MG63 (cell line): Measurements from ENCODE around the gene PCDH18. TPM values are rescaled to one million over a fixed set of nuclear protein-coding genes. Genes with fewer than 3 reads are reported as not detected.
A peak's percentile ranks its signal among the peaks of the same experiment; 100 is the strongest.
"Not testable (repeated sequence)": the region's sequence is repeated elsewhere in the genome, so short reads cannot be mapped to it uniquely, and the experiment has no call there.

Experiments used
- DNase-seq: peaks from one replicate; pipeline ENCODE4 v3.0.0-alpha.2; 2020
- H3K27me3 ChIP-seq: fragments of 250-450 bp; sonication (Bioruptor Pico); 2 replicates; pipeline ENCODE4 v1.5.1; 2020; ENCODE audit warnings: mild to moderate bottlenecking, moderate library complexity
- H3K36me3 ChIP-seq: fragments of 250-450 bp; sonication (Bioruptor Pico); 2 replicates; pipeline ENCODE4 v1.5.1; 2020; ENCODE audit warnings: mild to moderate bottlenecking, moderate library complexity
- H3K4me3 ChIP-seq: fragments of 250-450 bp; sonication (Bioruptor Pico); 2 replicates; pipeline ENCODE4 v1.5.1; 2020; ENCODE audit warnings: mild to moderate bottlenecking, moderate library complexity
- H3K9me3 ChIP-seq: fragments of 250-450 bp; sonication (Bioruptor Pico); 2 replicates; pipeline ENCODE4 v1.5.1; 2020; ENCODE audit warnings: mild to moderate bottlenecking, moderate library complexity
- total RNA-seq: library from RNA; depleted of rRNA; stranded (reverse); fragments of >200 nt; shearing (Covaris generic); gene quantifications from 2 replicates; pipeline ENCODE4 v1.2.3, GENCODE V29; 2014; ENCODE audit warnings: low replicate concordance

Gene PCDH18
- total RNA-seq, 1 experiment from 2014 or later, result 22.1 TPM

DNA sequence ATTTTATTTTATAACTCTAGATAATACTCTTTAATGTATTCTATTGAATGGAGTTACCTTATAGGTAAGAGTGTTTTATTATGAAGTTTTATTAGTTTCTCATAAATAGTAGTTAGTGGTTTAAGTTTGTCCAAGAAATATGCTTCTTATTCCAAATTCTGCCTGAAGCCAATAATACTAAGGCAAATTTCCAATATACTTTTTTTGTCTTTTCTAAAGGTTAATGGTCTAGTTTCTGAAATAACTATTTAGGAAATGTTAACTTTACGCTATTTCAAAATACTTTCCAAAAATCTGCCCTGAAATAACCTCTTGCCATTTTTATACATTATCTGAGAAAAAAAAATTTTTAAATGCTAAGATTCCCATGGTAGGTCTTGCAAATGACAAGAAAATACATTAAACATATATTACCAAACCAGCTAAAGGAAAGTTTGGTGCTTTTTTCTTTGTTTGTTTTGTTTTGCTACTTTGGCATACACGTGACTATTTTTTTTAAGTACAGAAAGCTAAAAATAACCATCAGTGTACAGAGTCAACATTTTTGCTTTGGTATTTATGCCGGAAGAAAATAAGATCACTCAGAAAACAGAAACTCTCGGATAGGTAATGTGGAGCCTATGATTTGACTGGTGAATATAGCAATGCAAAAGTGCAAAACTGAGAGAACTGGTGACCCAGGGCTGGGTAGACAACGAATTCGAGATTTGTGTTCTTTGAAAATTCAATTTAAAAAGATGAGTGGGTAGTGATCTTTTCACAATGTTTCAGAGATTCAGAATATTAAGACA lies 29.8 kb downstream of the PCDH18 start:
- Histone ChIP-seq H3K27me3 (no peaks in the 10 kb centered on the region), H3K9me3 (no peaks in the 10 kb centered on the region), H3K4me3 (no peak overlapping the region), H3K36me3 (no peaks in the 10 kb centered on the region)
- DNase-seq, result no peak

DNA sequence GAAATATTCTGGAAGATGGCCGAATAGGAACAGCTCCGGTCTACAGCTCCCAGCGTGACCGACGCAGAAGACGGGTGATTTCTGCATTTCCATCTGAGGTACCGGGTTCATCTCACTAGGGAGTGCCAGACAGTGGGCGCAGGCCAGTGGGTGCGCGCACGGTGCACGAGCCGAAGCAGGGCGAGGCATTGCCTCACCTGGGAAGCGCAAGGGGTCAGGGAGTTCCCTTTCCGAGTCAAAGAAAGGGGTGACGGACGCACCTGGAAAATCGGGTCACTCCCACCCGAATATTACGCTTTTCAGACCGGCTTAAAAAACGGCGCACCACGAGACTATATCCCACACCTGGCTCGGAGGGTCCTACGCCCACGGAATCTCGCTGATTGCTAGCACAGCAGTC lies 36.0 kb downstream of the PCDH18 start:
- not testable (repeated sequence) for H3K27me3 ChIP-seq, DNase-seq, H3K9me3 ChIP-seq, H3K4me3 ChIP-seq, H3K36me3 ChIP-seq

DNA sequence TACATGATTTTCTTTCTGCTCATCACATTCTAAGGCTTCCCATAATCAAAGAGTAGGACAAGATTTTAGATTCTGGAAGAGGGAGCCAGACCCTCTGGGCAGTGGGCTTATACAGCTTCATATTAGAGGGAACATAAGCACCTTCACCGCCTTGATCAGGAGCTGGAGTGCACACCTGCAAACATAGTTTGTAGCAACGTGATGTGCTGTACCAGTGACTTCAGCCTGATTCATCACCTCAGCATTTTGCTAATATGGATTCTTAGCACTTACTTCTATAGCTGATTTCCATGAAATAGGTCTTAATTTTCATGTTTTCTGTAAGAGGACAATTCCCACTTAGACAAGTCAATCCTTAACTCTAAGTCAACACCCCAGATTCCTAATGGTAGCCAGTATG lies 36.7 kb downstream of the PCDH18 start:
- Histone ChIP-seq H3K9me3 (no peaks in the 10 kb centered on the region), H3K36me3 (no peaks in the 10 kb centered on the region), H3K4me3 (no peak overlapping the region), H3K27me3 (no peaks in the 10 kb centered on the region)
- DNase-seq, result no peak

DNA sequence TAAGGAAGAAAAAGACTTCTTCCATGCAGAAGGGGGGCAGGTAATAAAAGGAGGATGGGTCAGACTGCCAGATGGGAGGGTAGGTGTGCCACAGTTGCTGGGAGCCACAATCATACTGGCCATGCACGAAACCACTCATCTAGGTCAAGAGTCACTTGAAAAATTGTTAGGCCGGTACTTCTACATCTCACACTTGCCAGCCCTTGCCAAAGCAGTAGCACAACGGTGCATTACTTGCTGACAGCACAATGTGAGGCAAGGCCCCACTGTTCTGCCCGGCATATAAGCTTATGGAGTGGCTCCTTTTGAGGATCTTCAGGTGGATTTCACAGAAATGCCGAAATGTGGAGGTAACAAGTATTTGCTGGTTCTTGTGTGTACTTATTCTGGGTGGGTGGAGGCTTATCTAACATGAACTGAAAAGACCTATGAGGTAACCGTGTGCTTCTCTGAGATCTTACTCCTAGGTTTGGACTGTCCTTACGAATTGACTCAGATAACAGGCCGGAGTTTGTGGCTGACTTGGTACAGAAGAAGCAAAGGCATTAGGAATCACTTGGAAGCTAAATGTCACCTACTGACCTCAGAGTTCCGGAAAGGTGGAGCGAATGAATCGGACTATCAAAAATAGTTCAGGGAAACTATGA lies 48.9 kb downstream of the PCDH18 start:
- not testable (repeated sequence) for H3K9me3 ChIP-seq, H3K4me3 ChIP-seq, DNase-seq, H3K36me3 ChIP-seq, H3K27me3 ChIP-seq

DNA sequence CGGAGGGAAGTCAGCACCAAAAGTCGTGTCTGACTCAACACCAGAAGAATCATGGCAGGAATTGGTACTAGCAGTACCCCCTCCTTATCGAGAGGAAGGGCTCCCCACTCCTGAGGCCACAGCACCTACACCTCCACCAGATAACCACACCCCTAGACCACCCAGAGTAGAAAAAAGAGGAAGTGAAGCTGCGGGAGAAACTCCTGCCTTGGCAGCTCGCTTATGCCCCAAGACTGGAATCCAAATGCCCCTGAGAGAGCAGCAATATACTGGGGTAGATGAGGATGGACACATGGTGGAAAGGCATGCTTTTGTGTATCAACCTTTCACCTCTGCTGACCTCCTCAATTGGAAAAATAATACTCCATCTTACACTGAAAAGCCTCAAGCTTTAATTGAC lies 52.6 kb downstream of the PCDH18 start:
- H3K27me3 ChIP-seq, H3K4me3 ChIP-seq, H3K9me3 ChIP-seq, DNase-seq, H3K36me3 ChIP-seq: not testable (repeated sequence)

DNA sequence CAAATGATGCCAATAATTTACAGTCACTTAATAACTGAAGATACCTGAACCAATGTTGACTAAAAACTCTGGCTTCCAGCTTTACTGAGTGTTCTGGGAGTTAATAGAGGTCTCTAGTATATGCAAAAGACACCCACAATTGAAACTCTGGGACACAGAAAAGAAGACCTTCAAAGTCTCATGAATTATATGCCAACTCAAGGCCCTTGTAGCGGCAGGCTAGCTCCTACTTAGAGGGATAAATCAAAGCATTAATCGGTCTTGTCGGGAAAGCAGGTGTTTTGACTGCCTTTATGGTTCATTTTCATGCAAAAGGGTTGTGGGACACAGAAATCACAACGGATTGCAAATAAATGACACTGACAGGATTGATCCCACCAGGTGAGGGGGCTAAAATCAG lies 55.9 kb downstream of the PCDH18 start:
- H3K4me3 ChIP-seq, result no peak overlapping the region
- H3K9me3 ChIP-seq, result no peaks in the 10 kb centered on the region

DNA sequence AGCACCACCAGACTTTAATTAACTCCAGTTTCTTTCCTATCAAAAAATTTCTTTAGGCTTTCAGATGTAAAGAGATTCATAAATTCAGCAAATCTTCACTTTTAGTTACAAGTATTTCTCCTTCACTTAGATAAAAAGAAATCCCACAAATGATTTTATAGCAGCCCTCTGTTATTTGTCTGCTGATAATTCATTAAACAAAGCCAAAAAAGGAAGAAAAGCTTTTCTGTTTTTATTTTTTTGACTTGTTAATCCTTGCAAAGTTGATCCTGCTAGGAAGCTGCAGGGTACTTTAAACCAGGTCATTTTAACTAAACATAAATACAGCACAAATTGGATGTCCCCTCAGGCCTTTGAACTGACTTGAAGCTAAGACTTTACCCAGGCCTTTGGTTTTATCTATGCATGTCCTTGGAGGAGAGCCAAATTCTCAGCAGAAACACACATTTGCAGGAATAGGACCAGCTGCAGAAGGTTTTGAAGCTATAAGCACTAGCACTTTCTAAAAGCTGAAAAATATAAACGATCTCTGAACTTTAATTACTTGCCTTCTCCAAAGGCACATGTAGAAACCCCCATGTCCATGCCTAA lies 57.5 kb downstream of the PCDH18 start:
- no peak overlapping the region for H3K4me3 ChIP-seq
- no peaks in the 10 kb centered on the region for H3K9me3 ChIP-seq
- no peak for DNase-seq
- no peaks in the 10 kb centered on the region for H3K27me3 ChIP-seq
- no peaks in the 10 kb centered on the region for H3K36me3 ChIP-seq

More for the DNA sequence above, 55.9 kb downstream of the PCDH18 start:
- H3K36me3 ChIP-seq, result no peaks in the 10 kb centered on the region
- no peaks in the 10 kb centered on the region for H3K27me3 ChIP-seq
- no peak for DNase-seq

DNA sequence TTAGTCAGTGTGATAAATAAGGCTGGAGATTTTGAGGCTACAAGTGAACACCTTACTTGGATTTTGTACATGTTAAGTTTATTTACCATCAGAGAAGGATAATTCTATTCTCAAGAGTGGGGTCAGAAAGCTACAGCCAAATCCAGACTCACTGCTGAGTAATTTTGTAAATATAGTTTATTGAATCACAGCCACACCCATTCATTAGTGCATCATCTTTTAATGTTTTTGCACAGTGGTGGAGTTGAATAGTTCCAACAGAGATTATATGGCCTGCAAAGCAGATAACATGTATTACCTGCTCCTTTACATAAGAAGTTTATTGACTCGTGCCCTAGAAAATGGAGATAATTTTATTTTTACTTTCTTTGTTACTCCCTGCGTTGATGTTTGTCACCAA lies 60.4 kb downstream of the PCDH18 start:
- no peak overlapping the region for H3K4me3 ChIP-seq
- no peaks in the 10 kb centered on the region for H3K36me3 ChIP-seq
- no peaks in the 10 kb centered on the region for H3K27me3 ChIP-seq
- no peaks in the 10 kb centered on the region for H3K9me3 ChIP-seq
- peak; percentile 0 for DNase-seq

DNA sequence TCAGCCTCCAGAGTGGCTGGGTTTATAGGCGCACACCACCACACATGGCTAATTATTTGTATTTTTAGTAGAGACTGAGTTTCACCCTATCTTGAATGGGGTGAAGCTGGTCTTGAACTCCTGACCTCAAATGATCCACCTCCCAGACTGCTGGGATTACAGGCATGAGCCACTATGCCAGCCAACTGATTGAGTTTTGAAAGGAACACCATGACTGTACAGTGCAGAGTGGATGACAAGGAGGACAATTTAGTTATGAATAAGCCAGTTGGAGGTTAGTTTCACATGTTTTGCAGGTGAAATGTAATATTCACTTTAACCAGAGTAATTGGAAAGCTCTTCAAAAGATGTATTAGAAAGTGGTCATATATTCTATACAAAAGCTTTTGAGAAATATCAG lies 60.8 kb downstream of the PCDH18 start:
- Histone ChIP-seq H3K36me3 (no peaks in the 10 kb centered on the region), H3K27me3 (no peaks in the 10 kb centered on the region), H3K4me3 (no peak overlapping the region), H3K9me3 (no peaks in the 10 kb centered on the region)
- DNase-seq, result peak; percentile 5

DNA sequence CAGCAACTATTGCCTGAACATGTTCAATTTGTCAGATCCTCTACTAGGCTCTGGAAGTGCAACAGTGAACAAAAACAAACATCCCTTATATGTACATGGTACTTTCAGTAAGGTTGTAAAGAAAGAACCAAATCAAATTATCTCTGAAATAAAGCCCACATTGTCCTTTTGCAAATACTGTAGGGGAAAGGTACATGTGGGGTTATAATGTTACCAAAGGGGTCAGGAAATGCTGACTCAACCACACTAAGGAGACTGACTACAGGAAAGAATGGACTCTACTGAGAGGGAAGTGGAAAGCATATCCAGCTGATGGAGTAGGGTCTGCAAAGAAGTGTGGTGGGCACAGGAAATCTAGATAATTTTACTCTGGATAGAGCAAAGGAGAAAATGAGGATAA lies 61.5 kb downstream of the PCDH18 start:
- no peaks in the 10 kb centered on the region for H3K9me3 ChIP-seq
- H3K36me3 ChIP-seq, result no peaks in the 10 kb centered on the region
- no peak overlapping the region for H3K4me3 ChIP-seq
- H3K27me3 ChIP-seq, result no peaks in the 10 kb centered on the region
- DNase-seq, result no peak
